Measurements from ENCODE around the gene CDK17.

The CDK17 gene

GRCh38 chr12:96261557-96261956 is 138.7 kb downstream of the CDK17 start:
- DNase-seq (ENCODE audit: low spot score) = no peak

- DNase-seq (ENCODE audit: low spot score) = no peak
These were observed 139.6 kb downstream of the CDK17 start for GRCh38 chr12:96260644-96261043.

- no peak for DNase-seq (ENCODE audit: low spot score)
These were observed 140.0 kb downstream of the CDK17 start for GRCh38 chr12:96260231-96260630.

GRCh38 chr12:96258104-96258961 is 141.9 kb downstream of the CDK17 start:
- DNase-seq (ENCODE audit: low spot score) = no peak

- DNase-seq (ENCODE audit: low spot score) = no peak
These were observed 142.6 kb downstream of the CDK17 start for GRCh38 chr12:96257550-96258103.

- no peak for DNase-seq (ENCODE audit: low spot score)
These were observed 143.4 kb downstream of the CDK17 start for GRCh38 chr12:96256672-96257361.

GRCh38 chr12:96255077-96255476 is 145.2 kb downstream of the CDK17 start:
- DNase-seq (ENCODE audit: low spot score) = no peak

- DNase-seq (ENCODE audit: low spot score) = no peak
These were observed 150.0 kb downstream of the CDK17 start for GRCh38 chr12:96250119-96250685.

GRCh38 chr12:96249196-96250118 is 150.8 kb downstream of the CDK17 start:
- DNase-seq (ENCODE audit: low spot score) = no peak

- DNase-seq (ENCODE audit: low spot score) = no peak
These were observed 151.9 kb downstream of the CDK17 start for GRCh38 chr12:96248136-96248931.

GRCh38 chr12:96247563-96247962 is 152.7 kb downstream of the CDK17 start:
- DNase-seq (ENCODE audit: low spot score) = no peak

- peak; percentile 36 for DNase-seq (ENCODE audit: low spot score)
These were observed 153.2 kb downstream of the CDK17 start for GRCh38 chr12:96246926-96247505.

GRCh38 chr12:96244826-96245225 is 155.4 kb downstream of the CDK17 start:
- peak; percentile 25 for DNase-seq (ENCODE audit: low spot score)

- DNase-seq (ENCODE audit: low spot score) = no peak
These were observed 157.6 kb downstream of the CDK17 start for GRCh38 chr12:96242597-96242996.

- DNase-seq (ENCODE audit: low spot score) = no peak
These were observed 158.4 kb downstream of the CDK17 start for GRCh38 chr12:96241846-96242256.

- no peak for DNase-seq (ENCODE audit: low spot score)
These were observed 158.8 kb downstream of the CDK17 start for GRCh38 chr12:96241431-96241830.

- DNase-seq (ENCODE audit: low spot score) = no peak
These were observed 159.6 kb downstream of the CDK17 start for GRCh38 chr12:96240656-96241055.

GRCh38 chr12:96239711-96240635 is 160.3 kb downstream of the CDK17 start:
- no peak for DNase-seq (ENCODE audit: low spot score)

GRCh38 chr12:96238336-96239047 is 161.7 kb downstream of the CDK17 start:
- no peak for DNase-seq (ENCODE audit: low spot score)

Data from ecto neural progenitor cell (in vitro differentiated cells).